HL-60/S4 (cell line): ENCODE data around the gene PIK3AP1.

Experiments
- in situ Hi-C: fragments of 300-500 bp; cut with MboI; formaldehyde crosslinking; loops from 2 replicates; pipeline ENCODE4 v1.14.3; 2022; ENCODE audit warnings: low sequenced_read_pairs

Gene PIK3AP1

GRCh38 chr10:96676272-96677112 lies 43.8 kb downstream of the PIK3AP1 start:
- in situ Hi-C loops, result no loop called here

DNA sequence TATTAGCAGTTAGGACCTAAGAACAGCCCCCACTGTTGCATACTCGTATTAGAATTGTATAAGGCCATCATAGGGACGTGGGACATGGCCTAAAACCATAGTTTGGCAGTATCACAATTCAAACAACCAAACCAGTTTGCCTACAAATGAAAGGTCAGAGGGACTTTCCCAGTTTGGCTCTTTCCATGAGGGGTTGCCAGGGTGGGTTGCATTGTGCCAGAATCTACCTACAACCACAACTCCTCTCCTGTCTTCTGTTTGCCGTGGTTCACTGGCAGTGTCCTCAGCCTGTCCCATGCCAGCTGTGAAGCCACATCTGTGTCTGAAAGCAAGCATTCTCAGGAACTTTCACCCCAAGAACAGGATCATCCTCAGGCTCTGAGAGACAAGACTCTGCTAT lies 44.5 kb downstream of the PIK3AP1 start:
- in situ Hi-C loops, result no loop called here

- in situ Hi-C loops, result no loop called here
Observed at GRCh38 chr10:96673318-96674099, 46.8 kb downstream of the PIK3AP1 start.

- in situ Hi-C loops, result no loop called here
Observed at GRCh38 chr10:96672481-96673175, 47.7 kb downstream of the PIK3AP1 start.

- in situ Hi-C loops, result no loop called here
Observed at GRCh38 chr10:96671211-96671890, 49.0 kb downstream of the PIK3AP1 start.

DNA sequence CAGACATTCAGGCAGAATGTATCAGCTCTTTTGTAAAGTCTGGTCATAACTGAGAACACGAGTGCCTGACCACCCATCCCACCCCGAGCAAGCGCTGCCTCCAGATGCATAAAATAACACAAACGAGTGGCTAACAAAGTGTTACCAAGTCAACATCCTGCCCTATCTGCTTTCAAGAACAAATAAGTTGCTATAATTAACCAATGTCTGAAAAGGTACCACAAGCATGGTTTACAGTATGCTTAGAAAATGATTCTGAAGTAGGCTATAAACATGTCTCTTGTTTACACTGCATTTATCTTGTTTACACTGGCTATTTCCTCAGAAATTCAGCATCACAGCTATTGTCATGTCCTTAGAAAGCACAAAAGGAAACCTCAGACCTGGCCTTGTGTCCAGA lies 49.5 kb downstream of the PIK3AP1 start:
- in situ Hi-C loops, result no loop called here

- in situ Hi-C loops, result no loop called here
Observed at GRCh38 chr10:96667401-96667800, 52.9 kb downstream of the PIK3AP1 start.

- in situ Hi-C loops, result no loop called here
Observed at GRCh38 chr10:96666741-96667140, 53.6 kb downstream of the PIK3AP1 start.

GRCh38 chr10:96665306-96665705 lies 55.0 kb downstream of the PIK3AP1 start:
- in situ Hi-C loops, result no loop called here

GRCh38 chr10:96664563-96664962 lies 55.8 kb downstream of the PIK3AP1 start:
- in situ Hi-C loops, result no loop called here

DNA sequence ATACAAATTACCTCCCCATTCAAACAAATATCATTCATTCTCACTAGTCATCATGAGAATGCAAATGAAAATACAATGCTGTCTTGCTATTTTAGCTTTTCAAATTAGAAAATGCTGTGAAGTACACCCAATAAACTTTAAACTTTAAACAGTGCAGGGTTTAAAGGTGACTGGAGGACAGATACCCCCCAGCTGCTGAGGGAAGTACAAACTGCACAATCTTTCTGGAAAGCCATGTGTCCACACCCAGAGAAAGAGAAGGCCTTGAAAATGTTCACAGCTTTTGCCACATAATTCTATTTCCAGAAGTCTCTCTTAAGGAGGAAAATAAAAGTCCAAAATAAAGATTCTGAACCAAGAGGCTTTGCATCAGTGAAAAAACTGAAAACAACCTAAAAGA lies 56.5 kb downstream of the PIK3AP1 start:
- in situ Hi-C loops, result no loop called here

GRCh38 chr10:96661632-96662031 lies 58.7 kb downstream of the PIK3AP1 start:
- in situ Hi-C loops, result no loop called here

DNA sequence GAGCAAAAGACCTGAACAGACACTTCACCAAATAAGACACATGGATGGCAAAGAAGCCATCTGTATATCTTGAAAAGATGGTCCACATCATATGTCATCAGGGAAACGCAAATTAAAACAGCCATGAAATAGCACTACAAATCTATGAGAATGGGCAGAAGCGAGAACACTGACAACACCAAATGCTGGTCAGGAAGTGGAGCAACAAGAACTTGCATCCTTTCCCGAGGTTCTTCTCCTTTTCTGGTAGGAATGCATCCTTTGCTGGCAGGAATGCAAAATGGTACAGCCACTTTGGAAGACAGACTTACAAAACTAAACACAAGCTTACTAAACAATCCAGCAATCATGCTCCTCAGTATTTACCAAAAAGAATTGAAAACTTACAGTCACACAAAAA lies 60.0 kb downstream of the PIK3AP1 start:
- in situ Hi-C loops, result no loop called here

DNA sequence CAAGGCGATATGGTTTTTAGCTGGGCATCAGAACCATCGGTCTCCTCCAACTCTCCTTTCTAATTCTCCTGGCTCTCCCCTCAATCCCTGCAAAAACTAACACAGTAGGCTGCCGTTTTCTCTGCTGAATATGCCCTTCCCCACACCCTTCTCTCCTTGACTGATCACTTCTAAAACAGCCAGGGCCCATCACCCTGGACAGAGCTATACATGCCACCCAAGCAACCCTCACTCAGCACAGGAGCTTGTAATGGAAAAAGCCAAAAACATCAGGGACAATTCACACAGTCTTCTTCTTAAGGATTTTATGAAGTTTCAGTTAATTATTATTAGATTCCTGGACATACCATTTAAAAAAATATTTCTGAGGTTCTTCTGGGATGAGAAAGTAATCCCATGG lies 61.5 kb downstream of the PIK3AP1 start:
- in situ Hi-C loops, result no loop called here

DNA sequence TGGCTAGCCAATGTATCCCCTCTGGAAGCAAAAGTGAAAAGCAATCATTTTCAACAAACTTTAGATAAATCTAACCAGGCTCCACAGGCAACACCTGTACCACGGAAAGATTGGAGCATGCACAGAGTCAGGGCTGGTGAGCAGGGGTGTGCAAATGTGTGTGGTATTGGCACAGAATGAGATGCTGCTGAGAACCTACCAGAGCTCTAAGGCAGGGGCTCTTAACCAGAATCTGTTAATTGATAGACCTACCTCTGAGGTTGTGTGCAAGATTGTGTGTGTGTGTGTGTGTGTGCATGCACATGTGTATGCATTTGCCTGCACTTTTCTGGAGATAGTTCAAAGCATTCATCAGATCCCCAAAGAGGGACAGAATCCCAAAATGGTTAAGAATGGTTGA lies 62.9 kb downstream of the PIK3AP1 start:
- in situ Hi-C loops, result no loop called here

- in situ Hi-C loops, result no loop called here
Observed at GRCh38 chr10:96656839-96657238, 63.5 kb downstream of the PIK3AP1 start.

DNA sequence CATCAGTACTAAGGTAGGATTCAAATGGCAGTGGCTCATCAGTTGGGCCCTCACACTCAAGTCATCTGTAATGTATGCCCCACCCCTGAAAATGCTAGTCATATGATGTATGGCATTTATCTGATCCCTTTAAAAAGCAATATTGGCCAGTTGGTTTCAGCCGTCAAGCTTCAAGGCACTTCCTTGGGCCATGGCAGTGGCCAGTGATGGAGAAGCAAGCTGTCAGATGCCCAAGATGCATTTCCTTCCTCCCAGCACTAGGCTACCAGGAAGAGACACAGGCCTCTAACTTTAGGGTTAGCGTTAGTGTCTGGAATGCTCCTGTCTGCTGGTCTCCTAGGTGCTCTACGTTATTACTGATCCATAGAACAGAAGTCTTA lies 64.1 kb downstream of the PIK3AP1 start:
- in situ Hi-C loops, result no loop called here

- in situ Hi-C loops, result no loop called here
Observed at GRCh38 chr10:96655461-96656197, 64.7 kb downstream of the PIK3AP1 start.

DNA sequence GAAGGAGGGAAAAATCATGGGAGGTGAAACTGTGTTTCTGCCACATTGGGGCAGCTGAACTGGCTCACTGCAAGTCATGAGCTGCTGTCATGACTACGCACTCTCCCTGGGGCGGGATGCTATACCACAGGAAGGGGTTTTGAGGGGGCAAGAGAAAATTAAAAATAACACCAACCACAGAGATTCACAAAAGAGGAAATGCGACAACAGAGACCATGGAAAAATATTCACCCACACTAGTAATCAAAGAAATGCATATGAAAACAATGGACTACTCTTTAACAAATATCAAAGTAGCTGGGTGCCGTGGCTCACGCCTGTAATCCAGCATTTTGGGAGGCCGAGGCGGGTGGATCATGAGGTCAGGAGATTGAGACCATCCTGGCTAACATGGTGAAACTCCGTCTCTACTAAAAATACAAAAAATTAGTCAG lies 68.3 kb downstream of the PIK3AP1 start:
- in situ Hi-C loops, result no loop called here

DNA sequence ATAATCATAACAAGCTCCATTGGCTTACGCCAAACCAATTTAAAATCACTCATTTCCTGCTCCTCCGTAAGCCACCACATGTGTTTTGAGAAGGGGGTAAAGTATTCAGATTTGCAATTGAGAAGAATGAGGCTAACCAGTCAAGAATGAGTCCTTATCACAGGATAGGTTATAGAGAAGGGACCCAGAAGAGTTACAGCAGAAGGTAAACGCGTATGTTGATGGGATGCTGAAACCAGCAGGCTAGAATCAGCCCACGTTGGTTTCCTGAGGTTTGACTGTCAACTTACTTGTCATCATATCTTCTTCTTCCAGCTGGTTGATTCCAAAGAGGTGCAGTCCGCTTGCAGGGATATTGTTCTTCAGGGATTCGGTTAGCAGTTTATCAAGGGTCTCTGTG lies 69.4 kb downstream of the PIK3AP1 start:
- in situ Hi-C loops, result no loop called here
